Hematopoietic multipotent progenitor cell treated with erythropoietin and hydrocortisone succinate and interleukin-3 and kit ligand, for 8 days (in vitro differentiated cells): ENCODE data around the gene CLASP1.
"Not testable (repeated sequence)": the region's sequence is repeated elsewhere in the genome, so short reads cannot be mapped to it uniquely, and the experiment has no call there.

Experiments used
- DNase-seq: peaks from one replicate; pipeline ENCODE4 v3.0.0-alpha.2; 2015

The CLASP1 gene

DNA sequence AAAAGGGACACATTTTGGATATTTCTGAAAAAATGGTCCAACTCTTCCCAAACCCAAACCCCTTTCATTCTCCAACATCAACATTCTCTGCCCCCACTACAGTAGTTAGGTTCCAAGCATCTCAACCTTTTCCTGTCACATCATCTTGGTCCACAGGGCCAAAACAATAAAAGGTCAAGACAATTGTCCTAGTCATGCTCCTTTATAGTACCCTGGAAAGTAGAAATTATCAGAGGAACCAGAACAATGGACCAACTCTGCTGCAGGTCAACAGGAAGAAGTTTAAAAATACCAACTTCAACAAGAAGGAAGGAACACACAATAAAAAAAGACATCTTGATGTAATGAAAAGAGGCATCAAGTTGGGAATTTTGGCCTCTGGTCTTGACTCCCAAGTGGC, 36.1 kb downstream of the CLASP1 start:
- DNase-seq, result no peak

DNA sequence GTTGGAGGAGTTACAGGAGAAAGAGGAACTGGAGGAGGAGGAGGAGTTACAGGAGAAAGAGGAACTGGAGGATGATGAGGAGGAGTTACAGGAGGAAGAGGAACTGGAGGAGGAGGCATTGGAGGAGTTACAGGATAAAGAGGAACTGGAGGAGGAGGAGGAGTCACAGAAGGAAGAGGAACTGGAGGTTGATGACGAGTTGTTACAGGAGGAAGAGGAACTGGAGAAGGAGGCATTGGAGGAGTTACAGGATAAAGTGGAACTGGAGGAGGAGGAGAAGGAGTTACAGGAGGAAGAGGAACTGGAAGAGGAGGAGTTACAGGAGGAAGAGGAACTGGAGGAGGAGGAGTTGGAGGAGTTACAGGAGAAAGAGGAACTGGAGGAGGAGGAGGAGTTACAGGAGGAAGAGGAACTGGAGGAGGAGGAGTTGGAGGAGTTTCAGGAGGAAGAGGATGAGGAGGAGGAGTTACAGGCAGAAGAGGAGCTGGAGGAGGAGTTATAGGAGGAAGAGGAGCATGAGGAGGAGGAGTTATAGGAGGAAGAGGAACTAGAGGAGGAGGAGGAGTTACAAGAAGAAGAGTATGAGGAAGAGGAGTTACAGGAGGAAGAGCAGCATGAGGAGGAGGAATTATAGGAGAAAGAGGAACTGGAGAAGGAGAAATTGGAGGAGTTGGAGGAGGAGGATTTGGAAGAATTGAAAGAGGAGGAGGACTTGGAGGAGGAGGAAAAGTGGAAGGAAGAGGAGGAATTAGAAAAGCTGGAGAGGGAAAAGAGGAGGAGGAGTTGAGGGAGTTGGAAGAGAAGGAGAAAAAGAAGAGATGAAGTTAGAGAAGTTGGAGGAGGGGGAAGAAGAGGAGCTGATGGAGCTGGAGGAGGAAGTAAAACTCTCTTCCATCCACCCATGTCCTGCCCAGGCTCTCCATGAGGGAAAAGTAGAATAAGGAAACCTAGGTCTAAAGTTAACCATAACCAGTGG, 37.2 kb downstream of the CLASP1 start:
- peak; percentile 51 for DNase-seq

DNA sequence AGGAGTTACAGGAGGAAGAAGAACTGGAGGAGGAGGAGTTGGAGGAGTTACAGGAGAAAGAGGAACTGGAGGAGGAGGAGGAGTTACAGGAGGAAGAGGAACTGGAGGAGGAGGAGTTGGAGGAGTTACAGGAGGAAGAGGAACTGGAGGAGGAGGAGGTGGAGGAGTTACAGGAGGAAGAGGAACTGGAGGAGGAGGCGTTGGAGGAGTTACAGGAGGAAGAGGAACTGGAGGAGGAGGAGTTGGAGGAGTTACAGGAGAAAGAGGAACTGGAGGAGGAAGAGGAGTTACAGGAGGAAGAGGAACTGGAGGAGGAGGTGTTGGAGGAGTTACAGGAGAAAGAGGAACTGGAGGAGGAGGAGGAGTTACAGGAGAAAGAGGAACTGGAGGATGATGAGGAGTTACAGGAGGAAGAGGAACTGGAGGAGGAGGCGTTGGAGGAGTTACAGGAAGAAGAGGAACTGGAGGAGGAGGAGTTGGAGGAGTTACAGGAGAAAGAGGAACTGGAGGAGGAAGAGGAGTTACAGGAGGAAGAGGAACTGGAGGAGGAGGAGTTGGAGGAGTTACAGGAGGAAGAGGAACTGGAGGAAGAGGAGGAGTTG, 38.1 kb downstream of the CLASP1 start:
- not testable (repeated sequence) for DNase-seq

DNA sequence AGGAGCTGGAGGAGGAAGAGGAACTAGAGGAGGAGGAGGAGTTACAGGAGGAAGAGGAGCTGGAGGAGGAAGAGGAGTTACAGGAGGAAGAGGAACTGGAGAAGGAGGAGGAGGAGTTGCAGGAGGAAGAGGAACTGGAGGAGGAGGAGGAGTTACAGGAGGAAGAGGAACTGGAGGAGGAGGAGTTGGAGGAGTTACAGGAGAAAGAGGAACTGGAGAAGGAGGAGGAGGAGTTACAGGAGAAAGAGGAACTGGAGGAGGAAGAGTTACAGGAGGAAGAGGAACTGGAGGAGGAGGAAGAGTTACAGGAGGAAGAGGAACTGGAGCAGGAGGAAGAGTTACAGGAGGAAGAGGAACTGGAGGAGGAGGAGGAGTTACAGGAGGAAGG, 38.8 kb downstream of the CLASP1 start:
- DNase-seq, result not testable (repeated sequence)

DNA sequence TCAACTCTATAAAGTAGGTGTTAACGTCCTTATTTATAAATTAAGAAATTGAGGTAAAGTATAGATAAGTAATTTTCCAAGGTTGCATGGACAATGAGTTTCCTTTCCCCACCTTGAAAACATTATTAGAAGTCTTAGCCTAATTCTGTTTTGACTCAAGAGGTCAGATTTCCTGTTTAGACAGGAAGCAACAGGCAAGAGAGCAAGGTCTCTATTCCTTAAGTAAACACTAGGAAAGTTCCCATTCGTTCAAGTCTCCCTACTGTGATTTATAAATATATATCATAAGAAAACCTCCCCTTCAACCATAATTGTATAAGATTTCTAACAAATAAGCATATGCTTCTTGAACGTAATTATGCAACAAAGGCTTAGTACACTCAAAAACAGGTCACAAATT, 40.3 kb downstream of the CLASP1 start:
- no peak for DNase-seq

DNA sequence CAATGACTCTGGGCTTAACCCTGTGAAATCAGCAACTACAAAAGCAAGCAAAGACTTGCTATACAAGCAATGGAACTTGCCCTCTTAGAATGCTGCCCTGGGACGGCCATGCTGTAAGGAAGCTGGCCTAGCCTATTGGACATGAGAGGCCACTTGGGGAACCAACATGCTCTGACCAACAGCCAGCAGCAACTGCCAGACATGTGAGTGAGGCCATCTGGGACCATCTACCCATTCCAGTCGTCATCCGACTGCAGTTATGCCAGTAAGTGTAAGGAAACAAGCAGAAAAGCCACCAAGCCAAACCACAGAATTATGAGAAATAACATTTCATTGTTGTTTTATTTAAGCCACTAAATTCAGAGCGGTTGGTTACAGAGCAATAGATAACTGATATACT, 40.9 kb downstream of the CLASP1 start:
- DNase-seq, result no peak

DNA sequence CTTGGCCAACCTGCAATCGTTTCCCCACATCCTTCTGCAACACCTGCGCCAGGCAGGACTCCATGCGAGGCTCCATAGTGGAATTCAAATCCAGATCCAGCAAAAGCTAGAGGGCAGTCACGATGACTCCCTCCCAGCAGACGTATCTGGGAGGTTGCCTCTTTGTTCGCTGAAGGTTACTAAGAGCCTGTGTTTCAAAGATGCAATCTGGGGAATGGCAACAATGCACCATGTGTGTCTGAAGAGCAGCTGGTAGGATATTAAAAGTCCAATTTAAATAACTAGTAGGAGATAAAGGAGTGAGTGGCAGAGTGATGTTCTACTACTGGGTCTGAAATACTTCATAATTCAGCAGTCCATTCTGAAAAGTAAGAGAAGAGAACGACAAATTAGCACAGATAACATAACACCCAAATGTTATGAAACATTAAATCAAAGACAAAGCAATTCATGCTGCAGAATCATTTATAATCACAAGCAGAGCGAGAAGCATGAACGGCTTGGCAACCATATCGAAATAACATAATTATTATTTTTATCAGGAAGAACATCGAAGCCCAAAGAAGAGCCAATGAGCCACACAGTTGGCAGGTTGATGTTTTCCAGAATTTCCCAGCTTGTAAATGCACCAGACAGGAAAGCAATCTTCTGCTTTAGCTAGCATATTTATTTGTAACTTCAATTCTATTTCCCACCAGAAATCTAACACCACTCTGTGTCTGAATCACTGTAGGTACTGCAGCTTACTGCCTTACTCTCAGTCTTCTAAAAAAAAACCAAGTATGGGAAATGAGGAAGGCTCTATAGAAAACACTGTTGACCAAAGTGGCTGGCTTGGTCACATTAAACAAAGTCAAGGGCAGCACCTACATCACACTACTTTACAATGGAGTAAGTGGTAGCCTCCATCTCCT, 43.2 kb downstream of the CLASP1 start:
- no peak for DNase-seq

DNA sequence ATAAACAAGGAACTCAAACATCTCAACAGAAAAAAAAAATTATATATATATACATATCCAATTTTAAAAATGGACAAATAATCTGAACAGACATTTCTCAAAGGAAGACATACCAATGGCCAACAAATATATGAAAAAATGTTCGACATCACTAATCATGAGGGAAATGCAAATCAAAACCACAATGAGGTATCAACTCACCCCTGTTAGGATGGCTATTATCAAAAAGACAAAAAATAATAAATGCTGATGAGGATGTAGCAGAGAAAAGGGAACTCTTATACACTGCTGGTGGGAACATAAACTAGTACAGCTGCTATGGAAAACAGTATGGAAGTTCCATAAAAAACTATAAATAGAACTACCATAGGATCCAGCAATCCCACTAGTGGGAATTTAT, 46.1 kb downstream of the CLASP1 start:
- no peak for DNase-seq

DNA sequence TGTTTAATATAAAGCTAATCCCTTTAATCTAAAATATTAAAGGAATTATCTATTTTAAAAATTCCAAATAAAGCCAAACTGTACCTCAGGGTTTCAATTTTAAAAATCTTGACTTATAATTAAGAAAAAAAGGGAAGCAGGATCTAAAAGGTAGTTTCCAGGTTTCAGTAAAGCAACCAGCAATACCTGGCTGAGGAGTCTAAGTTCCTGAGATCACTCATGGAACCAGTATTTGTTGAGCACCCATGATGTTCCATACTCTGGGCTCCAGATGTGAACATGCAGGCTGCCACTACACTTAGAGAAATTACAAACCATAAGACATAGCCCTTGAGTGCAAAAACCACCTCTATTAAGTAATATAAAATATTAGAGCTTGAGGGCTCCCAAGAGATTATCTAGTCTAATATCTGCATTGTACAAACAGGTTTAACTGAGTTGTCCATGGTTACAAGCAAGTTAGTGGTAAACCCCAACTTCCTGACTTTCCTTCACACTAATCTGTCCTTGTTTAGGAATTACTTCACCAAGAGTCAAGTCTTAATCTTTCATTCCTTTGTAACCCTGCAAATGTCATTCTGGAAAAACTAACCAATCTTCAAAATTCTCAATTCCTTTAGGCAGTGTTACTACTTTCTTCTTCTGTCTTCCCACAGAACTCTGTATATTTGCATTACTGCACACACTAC, 49.2 kb downstream of the CLASP1 start:
- no peak for DNase-seq

DNA sequence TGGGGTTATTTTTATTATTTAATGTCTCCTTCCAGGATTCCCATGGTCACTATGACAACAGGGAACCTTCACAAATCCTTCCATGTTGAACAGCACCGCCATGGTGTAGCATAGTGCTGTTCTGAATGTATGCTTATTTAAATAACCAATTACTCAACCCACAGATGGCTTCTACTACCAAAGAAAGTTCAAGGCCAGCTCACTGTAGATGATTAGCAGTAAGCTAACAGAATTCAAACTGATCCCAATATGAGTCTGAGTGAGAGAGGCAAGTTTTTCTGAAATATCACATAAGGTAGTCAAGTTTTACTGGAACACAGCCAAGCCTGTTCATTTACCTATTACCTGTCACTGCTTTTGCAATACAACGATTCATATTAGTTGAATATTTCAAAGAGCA, 51.2 kb downstream of the CLASP1 start:
- no peak for DNase-seq

DNA sequence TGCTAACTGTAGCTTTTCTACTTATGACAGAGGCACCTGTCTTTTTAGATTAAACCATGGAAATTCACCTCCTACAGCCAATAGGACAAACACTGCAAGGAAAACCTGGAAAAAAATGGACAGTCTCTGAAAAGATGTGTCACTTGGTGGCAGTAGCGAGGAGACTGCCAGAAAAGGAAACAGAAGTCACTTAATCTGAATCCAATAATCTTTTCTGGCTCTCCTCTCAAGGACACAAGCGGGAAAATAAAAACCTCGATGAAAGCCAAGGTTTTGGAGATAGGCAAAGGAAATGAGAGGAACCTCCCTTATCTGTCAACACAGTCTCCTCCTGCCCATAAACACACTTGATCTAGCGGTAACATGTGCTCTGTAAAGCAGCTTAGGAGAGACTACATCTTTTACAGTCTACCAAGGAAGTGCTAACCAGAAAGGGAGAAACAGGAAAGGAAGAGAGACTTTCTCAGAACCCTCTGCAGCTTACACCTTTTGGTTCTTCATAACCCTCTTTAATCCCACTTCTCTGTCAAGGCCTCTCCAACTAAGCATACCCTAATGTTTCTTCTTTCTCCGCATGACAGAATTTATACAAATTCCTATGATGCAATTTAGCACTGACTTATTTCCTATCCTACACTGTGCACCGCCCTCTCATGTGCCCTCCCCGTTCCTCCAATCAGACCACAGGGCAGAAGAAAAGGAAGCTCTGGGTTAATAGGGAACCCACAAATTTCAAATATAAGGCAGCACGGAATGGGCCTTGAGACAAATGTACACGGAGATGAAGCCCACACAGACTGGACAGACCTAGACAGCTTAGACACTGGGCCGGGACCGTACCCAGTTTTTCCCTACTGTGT, 52.8 kb downstream of the CLASP1 start:
- DNase-seq, result peak; percentile 97

DNA sequence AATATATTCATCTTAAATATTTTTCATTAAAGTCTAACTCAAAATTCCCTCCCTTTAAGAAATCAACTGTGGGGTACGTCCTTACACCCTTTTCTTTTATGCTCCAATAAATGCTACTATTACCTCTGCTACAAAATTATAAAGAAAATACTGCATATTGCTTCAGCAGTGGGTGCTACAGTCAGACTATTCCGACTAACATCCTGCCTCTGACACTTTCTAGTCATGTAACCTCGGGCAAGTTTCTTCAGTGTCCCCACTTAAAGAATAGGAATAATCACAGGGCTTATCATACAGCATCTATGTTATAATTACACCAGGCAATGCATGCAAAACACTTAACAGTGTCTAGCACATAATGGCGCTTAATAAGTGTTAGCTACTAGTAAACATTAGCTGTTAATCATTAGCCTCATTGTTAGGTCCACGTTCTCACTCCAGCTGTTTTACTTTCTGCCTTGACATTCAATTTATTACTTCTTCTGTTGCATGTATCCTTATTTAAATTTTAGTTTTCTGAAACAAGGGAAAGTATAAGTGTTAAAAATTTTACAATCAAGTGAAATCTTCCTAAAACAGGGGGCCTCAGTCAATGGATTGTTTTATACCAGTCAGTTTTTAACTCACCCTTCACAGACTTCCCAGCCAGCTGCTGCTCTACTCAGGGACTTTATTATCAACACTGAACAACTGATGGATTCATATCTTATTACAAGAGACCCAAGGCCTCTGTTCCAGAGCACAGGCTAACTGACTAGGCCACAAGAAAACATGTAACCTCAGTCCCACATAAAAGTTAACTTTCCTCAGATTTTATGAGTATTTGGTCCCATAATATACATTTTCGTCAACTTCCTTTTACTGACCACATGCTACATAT, 54.0 kb downstream of the CLASP1 start:
- peak; percentile 55 for DNase-seq

DNA sequence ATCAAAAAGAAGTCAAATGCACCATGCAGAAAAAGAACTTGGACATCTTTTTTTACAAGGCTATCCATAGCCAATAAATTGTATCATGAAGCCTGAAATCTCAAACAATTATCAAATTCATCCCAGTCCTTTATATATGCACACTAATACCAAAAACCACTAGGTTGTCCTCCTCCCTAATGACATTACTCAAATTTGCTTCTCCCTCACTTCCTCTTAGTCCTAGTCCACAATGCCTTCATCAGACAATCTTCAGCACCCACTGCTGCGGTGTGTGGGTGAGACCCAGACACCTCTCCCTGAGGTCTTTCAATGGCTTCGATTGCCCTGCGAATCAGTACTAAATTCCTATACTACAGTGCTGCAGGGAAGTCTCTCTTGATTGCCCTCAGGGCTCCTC, 58.1 kb downstream of the CLASP1 start:
- DNase-seq, result no peak

DNA sequence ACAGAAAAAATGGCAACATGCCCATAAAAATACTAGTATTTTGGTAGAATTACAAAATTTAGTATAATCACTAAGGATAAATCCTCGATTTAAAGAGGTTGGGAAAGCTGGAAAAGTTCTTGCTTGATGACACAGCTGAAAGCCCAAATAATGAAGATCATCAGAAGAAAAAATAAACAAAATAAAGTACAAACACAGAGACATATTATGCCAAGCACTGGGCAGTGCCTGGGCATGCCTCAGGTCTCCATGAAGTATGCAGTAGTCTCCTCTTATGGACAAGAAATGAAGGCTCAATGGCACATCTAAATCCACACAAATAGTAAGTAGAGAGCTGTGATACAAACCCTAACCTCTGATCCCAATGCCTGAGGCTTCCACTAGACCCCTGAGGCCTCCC, 60.9 kb downstream of the CLASP1 start:
- no peak for DNase-seq

DNA sequence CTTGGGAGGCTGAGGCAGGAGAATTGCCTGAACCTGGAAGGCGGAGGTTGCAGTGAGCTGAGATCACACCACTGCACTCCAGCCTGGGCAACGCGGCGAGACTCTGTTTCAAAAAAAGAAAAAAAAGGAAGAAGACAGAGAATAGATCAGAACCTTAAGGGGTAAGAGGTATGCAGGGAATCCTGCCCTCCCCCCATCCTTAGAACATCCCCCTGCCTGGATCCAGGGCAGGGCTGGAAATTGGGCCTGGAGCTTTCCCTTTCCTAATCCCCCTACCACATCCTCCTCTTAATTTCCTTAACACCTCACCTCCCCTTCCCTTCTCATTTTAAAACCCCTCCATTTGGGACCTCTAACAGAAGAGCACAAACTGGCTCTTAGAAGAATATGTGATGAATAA, 62.1 kb downstream of the CLASP1 start:
- DNase-seq, result no peak

DNA sequence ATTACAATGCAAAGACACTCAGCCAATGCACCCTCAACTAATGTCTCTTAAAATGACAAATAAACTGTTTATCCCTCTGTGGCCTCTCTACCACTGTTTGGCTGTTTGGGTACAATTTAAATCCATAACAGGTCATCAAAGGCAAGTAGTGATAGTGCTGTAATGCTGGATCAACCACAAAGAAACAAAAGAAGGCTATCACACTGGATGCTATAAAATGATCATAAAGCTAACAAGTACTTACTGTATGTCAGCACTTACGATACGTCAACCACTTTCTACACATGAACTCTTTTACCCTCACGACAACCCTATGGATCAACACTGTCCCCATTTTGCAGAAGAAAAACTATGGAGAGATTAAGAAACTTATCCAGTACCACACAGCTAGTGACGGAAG, 64.5 kb downstream of the CLASP1 start:
- DNase-seq, result no peak

DNA sequence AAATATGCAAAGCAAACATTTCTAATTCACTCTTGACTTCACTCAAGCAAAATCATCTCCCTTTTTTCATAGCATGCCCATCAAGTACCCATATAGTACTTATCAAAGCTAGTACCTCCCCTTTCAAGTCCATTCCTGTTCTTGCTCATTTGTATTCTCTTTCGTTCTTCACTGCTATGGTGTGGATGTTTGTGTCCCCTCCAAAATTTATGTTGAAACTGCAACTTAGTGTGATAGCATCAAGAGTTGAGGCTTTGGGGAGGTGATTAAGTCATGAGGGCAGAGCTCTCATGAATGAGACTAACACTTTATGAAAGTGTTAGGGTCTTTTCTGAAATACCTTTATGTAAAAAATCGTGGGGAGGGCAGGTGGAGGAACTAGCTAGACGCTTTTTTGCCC, 65.7 kb downstream of the CLASP1 start:
- no peak for DNase-seq

DNA sequence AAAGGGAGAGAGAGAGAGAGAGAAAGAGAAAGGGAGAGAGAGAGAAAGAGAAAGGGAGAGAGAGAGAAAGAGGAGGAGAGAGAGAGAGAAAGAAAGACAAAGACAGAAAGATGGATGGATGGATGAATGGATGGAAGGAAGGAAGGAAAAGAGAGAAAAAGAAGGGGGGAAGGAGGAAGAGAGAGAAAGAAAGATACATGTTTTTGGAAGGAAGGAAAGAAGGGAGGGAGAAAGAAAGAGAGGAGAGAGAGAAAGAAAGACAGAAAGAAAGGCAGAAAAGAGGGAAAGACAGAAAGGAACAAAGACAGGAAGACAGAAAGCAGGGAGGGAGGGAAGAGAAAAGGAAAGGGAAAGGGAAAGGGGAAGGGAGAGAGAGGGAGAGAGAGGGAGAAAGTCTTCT, 67.0 kb downstream of the CLASP1 start:
- DNase-seq, result no peak

DNA sequence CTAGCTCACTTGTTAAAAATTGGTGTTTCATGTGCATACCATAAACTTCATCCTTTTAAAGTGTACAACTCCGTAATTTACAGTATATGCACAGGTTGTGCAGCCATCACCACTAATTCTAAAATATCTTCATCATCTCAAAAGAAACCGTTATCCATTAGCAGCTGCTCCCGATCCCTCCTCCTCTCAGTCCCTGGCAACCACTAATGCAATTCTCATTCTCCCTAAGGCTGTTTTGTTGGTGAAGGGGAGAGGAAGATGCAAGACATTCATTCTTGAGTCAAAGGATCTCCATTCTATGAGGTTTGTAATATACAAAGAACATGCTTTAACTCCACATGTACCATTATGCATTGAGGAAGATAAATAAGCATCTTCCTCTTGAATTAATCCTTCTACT, 70.0 kb downstream of the CLASP1 start:
- DNase-seq, result no peak

DNA sequence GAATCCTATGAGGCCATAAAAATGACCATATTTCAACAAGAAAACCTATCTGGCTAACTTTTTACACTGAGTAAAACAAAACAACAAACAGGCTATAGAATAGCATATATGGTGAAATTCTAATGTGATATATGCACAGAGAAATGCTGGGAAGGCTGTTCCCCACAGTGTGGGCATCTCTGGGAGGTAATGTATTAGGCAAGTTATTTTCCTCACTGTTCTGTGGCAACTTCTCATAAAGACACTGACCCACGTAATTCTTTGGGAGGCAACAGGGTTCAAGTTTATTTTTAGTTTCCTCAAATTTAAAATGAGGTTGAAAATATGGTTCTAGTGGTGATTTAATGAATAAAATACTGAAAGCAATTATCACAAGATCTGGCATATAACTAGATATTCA, 71.9 kb downstream of the CLASP1 start:
- no peak for DNase-seq

DNA sequence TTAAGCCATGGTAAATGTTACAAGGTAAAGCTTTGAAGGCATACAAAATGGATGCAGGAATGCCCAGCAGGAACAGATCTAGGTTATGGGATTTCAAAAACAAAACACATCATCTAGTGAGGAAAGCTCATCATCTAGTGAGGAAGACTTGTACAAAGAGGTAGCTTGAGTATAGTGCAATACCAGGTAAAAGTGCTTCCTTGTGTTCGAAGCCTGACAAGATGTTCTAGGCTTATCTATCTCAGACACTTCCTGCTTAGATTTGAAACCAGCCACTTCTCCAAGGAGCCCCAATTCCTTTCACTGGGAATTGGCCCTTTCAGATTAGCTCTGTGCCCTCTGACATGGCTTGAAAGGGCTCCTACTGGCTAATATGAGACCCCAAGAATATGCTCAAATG, 73.0 kb downstream of the CLASP1 start:
- no peak for DNase-seq
